ENCODE measurements around the gene NELL1.

- TF ChIP-seq CTCF (IDR thresholded peaks at IDR 0.05; ENCODE audit: low read depth, low read length, poor library complexity, severe bottlenecking): no peak
- no peak for TF ChIP-seq EZH2phosphoT487 (IDR thresholded peaks at IDR 0.05; ENCODE audit: borderline replicate concordance, low read length)
Observed at GRCh38 chr11:20627026-20627425, 42.4 kb upstream of the NELL1 start.
